GM19328 (cell line): ENCODE measurements around the gene SUGP1.
"Not testable (repeated sequence)": the region's sequence is repeated elsewhere in the genome, so short reads cannot be mapped to it uniquely, and the experiment has no call there.

Source experiments
- ATAC-seq: cut with Tn5 transposase; IDR thresholded peaks from one replicate; pipeline ENCODE4 v1.9.1; 2021; ENCODE audit warnings: mild to moderate bottlenecking, moderate library complexity; ENCODE audit not compliant: unreplicated experiment

Gene SUGP1, protein sequence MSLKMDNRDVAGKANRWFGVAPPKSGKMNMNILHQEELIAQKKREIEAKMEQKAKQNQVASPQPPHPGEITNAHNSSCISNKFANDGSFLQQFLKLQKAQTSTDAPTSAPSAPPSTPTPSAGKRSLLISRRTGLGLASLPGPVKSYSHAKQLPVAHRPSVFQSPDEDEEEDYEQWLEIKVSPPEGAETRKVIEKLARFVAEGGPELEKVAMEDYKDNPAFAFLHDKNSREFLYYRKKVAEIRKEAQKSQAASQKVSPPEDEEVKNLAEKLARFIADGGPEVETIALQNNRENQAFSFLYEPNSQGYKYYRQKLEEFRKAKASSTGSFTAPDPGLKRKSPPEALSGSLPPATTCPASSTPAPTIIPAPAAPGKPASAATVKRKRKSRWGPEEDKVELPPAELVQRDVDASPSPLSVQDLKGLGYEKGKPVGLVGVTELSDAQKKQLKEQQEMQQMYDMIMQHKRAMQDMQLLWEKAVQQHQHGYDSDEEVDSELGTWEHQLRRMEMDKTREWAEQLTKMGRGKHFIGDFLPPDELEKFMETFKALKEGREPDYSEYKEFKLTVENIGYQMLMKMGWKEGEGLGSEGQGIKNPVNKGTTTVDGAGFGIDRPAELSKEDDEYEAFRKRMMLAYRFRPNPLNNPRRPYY

DNA sequence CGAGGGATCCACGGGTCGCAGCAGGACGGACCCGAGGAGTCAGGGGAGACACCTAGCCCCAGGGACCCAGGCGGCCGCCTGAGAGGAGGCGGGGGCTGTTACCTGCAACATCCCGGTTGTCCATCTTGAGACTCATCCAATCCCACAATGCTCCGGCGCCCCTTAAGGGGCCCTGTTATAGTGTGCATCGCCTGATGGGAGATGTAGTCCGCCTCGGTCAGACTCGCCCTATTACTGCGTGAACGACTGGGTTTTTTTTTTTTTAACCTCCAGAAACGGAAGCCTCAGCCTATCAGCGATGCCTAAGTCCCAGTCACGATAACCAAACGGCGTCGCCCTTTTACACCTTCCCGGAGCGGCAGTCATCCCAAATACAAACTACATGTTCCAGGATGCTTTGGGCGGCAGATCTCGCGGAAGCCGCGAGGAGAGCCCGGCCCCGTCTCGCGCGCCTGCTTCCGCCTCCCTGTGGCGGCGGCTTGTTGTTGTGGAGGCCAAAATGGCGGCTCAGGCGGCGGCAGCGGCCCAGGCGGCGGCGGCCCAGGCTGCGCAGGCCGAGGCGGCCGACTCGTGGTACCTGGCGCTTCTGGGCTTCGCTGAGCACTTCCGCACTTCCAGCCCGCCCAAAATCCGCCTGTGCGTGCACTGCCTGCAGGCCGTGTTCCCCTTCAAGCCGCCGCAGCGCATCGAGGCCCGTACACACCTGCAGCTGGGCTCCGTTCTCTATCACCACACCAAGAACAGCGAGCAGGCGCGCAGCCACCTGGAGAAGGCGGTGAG is at the start of gene SUGP1, which contains the start of gene MAU2:
SUGP1 (minus strand) TSS at position 149 of the 780 bp plus-strand sequence; CDS start at position 136, 13 bp downstream.
MAU2 (plus strand) TSS at position 469 of the 780 bp plus-strand sequence; CDS start at position 500, 31 bp downstream.
- ATAC-seq: peak; percentile 85

GRCh38 chr19:19368087-19368486 is 47.8 kb upstream of the SUGP1 start:
- no peak for ATAC-seq

DNA sequence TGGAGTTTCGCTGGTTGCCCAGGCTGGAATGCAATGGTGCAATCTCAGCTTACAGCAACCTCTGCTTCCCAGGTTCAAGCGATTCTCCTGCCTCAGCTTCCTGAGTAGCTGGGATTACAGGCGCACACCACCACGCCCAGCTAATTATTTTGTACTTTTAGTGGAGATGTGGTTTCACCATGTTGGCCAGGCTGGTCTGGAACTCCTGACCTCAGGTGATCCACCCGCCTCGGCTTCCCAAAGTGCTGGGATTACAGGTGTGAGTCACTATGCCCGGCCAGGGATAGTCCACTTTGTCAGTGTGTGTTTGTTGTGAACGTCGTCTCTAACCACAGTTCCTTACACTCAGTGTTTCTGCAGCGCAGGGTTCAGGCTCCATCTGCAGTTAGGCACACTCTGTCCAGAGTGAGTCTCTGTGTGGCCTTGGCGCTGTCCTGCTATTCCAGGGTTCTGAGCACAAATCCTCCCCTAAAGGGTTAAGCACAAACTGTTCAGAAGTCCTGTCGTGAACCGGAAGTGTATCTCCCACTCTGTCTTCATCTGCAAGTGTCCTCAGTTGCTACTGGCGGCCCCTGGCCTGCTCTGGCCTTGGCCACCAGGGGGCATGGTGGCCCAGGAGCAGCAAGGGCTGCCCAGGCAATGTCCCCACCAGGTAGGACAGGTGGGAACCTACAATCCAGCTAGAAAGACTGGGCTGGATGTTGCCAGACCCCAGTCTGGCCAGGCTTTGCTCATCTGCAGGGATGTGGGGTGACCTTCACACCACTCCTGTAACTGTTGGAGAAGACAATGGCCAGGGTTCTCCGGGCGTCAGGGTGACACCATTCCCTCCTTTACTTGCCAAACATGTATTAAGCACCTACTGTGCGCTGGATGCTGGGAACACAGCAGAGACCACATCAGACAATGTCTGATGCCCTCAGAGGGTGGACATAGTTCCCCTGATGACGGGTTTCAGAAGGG is 46.4 kb upstream of the SUGP1 start:
- ATAC-seq: peak; percentile 76

DNA sequence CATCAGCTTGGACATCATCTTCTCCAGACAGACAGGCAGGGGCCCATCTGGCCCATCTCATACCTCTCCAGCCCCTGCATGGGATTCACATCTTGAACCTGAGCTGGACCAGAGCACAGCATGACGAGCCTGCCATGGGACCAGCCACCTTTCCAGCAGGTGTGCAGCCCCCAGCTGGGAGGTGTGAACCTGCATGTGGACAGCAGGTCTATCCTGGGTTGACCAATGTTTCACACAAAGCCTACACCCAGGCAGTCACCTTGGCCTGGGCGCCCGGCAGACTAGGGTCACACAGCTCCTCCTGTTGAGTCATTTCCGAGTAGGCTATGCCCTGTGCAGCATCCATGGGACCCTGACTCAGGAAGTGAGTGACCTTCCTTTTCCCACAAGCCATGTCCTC is 41.8 kb upstream of the SUGP1 start:
- ATAC-seq: no peak

- ATAC-seq: no peak
These were observed 40.8 kb upstream of the SUGP1 start for GRCh38 chr19:19361075-19361594.

DNA sequence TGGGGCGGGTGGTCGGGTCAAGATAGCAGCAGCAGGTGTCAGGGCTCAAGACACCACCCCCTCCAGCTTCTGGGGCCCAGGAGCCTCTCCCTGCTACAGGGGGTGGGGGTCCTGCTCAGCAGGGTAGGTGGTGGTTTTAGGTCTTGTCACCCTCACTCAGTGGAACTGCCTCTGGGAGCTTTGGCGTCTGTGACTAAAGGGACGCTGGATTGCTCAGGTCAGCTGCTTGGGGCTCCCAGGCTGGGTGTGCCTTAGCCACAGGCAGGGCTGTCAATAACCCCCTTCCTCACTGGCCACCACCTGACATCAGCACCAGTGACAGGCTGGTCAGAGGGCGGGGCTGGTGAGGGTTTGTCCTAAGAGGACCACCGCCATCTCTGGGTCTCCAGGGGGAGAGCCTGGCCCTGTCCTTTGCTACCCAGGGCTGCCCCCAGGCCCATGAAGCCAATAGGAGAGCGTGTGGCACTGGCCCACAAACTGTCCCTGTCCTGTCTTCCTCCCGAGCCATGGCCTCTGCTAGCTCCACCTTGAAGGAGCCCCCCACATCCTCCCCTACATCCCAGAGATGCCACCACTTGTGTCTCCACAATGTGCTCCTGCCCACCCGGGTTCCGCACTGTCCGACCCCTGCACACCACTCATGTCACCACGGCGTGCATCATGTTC is 36.7 kb upstream of the SUGP1 start:
- no peak for ATAC-seq

GRCh38 chr19:19356500-19356899 is 36.2 kb upstream of the SUGP1 start:
- no peak for ATAC-seq

DNA sequence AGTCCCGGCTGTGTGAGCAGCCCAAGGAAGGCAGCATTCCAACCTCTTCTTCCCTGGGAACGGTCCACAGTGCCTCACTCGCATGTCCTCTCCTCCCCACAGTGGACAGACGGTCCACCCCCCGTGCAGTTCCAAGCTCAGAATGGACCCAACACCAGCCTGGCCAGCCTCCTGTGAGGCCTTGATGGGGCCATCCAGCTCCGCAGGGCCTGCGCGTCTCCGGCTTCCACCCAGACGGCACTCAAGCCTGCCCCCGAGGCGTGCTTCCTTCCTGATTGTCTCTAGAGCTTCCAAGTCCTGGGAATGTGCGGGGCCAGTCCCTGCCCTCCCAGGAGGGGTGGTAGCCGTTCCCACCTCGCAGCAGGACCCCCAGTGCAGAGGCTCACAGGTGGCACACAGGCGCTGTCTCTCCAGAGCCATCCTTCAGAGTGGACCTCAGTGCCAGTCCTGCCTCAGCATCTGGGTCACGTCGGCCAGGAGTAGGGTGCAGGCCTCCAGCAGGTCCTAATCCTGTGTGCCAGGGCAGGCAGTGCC is 35.4 kb upstream of the SUGP1 start:
- no peak for ATAC-seq

- ATAC-seq: no peak
These were observed 34.6 kb upstream of the SUGP1 start for GRCh38 chr19:19354932-19355331.

DNA sequence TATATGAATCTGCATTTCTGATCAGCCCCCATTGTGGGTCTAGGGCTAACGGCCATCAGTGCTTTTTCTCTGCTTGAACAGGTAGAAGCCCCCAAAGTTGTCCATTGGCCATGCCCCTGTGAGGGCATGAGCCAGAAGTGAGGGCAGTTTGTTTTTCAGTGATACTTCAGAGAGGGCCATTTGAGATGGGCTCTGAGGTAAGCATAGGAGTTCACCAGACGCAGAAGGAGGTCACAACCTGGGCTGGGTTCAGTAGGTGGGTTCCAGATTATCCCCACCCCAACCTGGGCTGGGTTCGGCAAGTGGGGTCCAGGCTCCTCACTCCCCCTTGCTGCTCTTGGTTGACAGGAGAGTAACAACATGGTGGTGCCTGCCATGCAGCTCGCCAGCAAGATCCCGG is 33.7 kb upstream of the SUGP1 start:
- no peak for ATAC-seq

DNA sequence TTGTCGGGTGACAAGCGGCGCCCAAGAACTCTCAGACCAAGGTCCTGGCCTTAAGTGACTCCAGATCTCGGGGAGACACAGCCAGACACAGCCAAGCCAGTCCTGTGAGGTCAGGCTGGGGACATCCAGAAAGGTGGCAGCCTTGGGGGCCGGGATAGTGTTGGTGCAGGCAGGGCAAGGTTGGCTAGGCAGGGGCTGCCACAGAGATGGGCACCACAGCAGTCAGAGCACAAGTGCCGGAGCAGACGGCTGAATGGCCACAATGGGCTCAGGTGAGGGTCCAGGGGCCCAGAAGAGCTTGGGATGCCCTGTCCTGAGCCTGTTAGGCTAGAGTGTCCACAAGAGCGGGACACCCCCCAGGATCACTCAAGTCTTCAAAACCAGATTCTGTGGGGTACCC is 32.5 kb upstream of the SUGP1 start:
- no peak for ATAC-seq

- not testable (repeated sequence) for ATAC-seq
These were observed 30.4 kb upstream of the SUGP1 start for GRCh38 chr19:19350756-19351155.

DNA sequence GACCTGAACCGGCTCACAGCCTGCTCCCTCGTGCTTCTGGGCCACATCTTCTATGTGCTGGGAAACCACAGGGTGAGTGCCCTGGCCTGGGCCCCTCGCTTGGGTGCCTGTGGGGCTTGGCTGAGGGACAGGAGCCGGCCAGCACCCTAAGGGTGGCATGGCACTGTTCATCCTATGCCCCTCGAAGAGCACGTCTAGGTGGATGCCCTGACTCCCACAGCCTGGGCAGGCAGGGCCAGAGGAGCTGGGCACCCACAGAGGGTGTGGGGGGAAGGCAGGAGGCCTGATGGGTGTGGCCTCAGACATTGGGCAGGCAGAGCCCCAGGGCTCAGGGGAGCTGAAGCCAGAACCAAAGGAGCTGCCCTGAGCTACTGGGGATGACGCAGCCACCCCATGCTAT is 29.1 kb upstream of the SUGP1 start:
- no peak for ATAC-seq

DNA sequence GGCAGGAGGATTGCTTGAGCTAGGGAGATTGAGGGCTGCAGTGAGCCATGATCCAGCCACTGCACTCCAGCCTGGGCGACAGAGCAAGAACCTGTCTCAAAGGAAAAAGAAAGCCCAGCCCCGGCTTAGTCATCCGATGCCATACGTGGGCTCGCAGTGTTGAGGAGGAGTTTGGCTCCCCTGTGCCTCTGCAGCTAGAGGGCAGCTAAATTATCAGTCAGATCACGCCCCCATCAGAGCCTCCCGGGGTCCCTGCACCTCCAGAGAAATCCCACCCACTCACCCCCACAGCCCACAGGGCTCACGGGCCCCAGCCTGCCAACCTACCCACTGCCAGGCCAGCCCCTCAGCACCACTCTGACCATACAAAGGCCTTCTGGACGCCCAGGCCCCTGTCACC is 28.0 kb upstream of the SUGP1 start:
- ATAC-seq: no peak

DNA sequence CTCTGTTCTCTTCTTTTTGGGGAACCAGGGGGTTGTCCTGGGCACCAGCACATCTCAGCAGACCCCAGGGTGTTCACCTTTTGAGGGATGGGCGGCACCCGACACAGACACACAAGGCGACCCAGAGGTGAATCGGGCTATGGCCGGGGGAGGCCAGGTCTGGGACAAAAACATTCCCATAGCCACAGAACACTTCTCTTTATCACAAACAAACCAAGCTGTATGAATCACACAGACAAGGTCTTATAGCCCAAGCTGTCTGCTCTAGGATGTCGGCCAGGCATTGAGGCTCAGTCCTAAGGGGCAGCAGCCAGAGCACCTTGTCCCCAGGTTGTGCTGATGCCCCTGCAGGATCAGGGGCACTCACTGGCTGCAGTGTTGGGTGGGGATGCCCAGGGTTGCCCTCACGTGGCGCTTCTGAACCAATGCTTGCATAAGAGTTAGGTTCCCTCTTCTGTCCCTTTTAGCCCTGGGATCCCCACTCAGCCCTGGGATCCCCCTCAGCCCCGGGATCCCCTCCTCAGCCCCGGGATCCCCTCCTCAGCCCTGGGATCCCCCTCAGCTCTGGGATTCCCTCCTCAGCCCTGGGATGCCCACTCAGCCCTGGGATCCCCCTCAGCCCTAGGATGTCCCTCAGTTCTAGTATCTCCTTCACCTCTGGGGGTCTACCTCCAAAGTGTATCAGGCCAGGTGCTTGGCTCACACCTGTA is 27.2 kb upstream of the SUGP1 start:
- ATAC-seq: no peak

DNA sequence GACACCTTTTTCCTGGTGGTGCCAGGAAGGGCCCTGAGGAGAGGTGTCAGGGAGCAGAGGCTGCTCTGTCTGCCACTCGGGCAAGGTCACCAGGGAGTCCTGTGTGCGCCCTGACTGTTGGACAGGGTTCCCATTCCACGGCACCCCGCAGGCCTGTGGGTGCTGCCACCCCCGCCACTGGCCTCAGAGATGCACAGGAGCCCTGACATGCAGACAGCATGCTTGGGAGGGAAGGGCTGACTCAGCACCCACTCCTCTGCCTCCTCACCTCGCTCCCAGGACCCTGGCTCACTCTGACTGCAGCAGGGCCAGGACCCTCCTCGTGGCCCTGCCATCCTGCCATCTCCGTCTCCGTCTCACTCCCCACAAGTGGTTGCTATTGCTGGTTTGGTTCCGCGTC is 25.7 kb upstream of the SUGP1 start:
- no peak for ATAC-seq

- ATAC-seq: no peak
These were observed 24.9 kb upstream of the SUGP1 start for GRCh38 chr19:19345232-19345631.

DNA sequence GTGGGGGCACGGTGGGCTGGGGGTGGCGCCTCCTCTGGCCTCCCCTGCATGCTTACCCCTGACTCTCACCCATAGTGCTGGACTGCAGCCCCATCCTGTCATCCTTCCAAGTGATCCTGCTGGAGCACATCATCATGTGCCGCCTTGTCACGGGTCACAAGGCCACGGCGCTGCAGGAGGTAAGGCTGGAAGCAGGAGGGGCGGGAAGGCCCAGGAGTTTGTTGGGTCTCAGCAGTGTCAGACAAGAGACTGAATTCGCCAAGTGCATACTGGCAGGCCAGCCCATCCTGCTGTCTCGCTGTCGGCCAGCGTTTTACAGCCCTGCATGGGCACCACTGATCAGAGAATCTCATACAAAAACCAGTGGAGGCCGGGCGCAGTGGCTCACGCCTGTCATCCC is 23.5 kb upstream of the SUGP1 start:
- no peak for ATAC-seq

DNA sequence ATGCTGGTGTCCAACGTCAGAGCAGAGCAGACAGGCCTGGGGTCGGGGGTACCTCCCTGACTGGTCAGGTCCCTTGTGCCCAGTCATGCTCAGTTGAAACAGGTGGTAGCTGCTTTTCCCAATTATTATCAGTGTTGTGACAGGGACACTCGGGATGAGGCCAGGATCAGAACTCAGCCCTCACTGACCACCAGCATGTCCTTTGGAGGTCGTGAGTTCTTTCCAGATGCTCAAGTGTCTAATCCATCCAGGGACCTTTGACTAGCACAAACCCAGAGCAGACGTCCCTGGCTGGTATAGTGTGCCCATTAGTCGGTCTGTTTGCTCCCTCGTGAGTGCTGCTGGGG is 22.7 kb upstream of the SUGP1 start:
- ATAC-seq: no peak
